ENCODE data around the gene DCP1A. TPM values are rescaled to one million over a fixed set of nuclear protein-coding genes. Genes with fewer than 3 reads are reported as not detected.
A peak's percentile ranks its signal among the peaks of the same experiment; 100 is the strongest.

The DCP1A gene
- total and polyA plus RNA-seq, 9 of the 15 experiments (the other 6 are each of a cell fraction or from before 2014, with no cell fraction given), result 6.6 to 33.7 (median 13.3) TPM

GRCh38 chr3:53269888-53270880, 77.2 kb downstream of the DCP1A start (continued):
- TF ChIP-seq JUN (IDR thresholded peaks at IDR 0.05; ENCODE audit: borderline replicate concordance, low read depth, low read length) (peak; percentile 57; the same call in 1 of the 2 replicates), JUN (CRISPR knock-in tag; IDR thresholded peaks at IDR 0.05; ENCODE audit: borderline replicate concordance) (no peak), ZNF699 (CRISPR knock-in tag; IDR thresholded peaks at IDR 0.05; ENCODE audit: insufficient replicate concordance) (no peak), TARDBP (IDR thresholded peaks at IDR 0.05) (no peak), ZBTB49 (CRISPR knock-in tag; IDR thresholded peaks at IDR 0.05; ENCODE audit: borderline replicate concordance) (no peak), ZBTB40 (IDR thresholded peaks at IDR 0.05) (0 out of 2 replicates have a peak, but pooled peaks have one; percentile 11), ZBTB40 (CRISPR knock-in tag; IDR thresholded peaks at IDR 0.05) (no peak), HDAC3 (IDR thresholded peaks at IDR 0.05; ENCODE audit: borderline replicate concordance, partially characterized antibody) (no peak), ARNT (IDR thresholded peaks at IDR 0.05) (peak; percentile 50 to 84; a peak in 3 of 4 replicates), BRD4 (IDR thresholded peaks at IDR 0.05) (no peak), CBX1 (IDR thresholded peaks at IDR 0.05; ENCODE audit: low read depth) (peak; percentile 38; the same call in 1 of the 2 replicates), GATAD2A (IDR thresholded peaks at IDR 0.05) (peak; percentile 74; the same call in 1 of the 2 replicates), NRF1 (conservative IDR thresholded peaks at IDR 0.05 in 1 of 2, IDR thresholded peaks at IDR 0.05 in 1 of 2) (0 out of 4 replicates have a peak, but pooled peaks have one; percentile 7 to 19), DPF2 (IDR thresholded peaks at IDR 0.05) (peak; percentile 86), KLF1 (tag; IDR thresholded peaks at IDR 0.05) (0 out of 2 replicates have a peak, but pooled peaks have one; percentile 19), ESRRB (CRISPR knock-in tag; IDR thresholded peaks at IDR 0.05; ENCODE audit: borderline replicate concordance) (no peak)

All from K562 (cell line).